Endothelial cell of umbilical vein (primary cell): ENCODE results near the gene SERPINF2. TPM values are rescaled to one million over a fixed set of nuclear protein-coding genes. Genes with fewer than 3 reads are reported as not detected.

Source experiments
- BruUV-seq: library from RNA; stranded (reverse); fragments of 400-500 nt; replicated peaks from 2 replicates; lab custom pipeline; 2021; lab: Mats Ljungman, UMichigan
- CTCF ChIA-PET: fragments of 300-600, 350-600 bp; sonication (Branson Sonifier 250); formaldehyde crosslinking; loops from one replicate; lab custom pipeline; 2021; ENCODE audit warnings: antibody characterized with exemption, inconsistent platforms; lab: Charles Lee
- POLR2A ChIA-PET: fragments of 300-600, 350-600 bp; sonication (Branson Sonifier 250); formaldehyde crosslinking; loops from one replicate; lab custom pipeline; 2021; ENCODE audit warnings: antibody characterized with exemption, inconsistent platforms; lab: Charles Lee
- DNase-seq: peaks from one replicate; pipeline ENCODE4 v3.0.0-alpha.2; 2011; ENCODE audit warnings: low read depth, low spot score
- FAIRE-seq: peaks from 2 replicates; lab custom pipeline; 2011; peaks lifted over from hg19 to GRCh38; lab: Jason Lieb, UNC
- H2AFZ ChIP-seq: 2 replicates; pipeline ENCODE4 v1.6.0; 2012; ENCODE audit warnings: low read depth, low read length, control low read depth, inconsistent platforms
- H3K27ac ChIP-seq: 2 replicates; pipeline ENCODE4 v1.5.1; 2011; ENCODE audit warnings: low read depth, mild to moderate bottlenecking, control low read depth, low read length, moderate library complexity; ENCODE audit not compliant: insufficient read depth
- H3K27me3 ChIP-seq, 2 experiments: 2 replicates each; pipeline versions ENCODE4 v1.6.0 to v1.6.1; 2011; ENCODE audit warnings: low read length in 2 of 2, mixed read lengths in 1 of 2; ENCODE audit not compliant: control insufficient read depth in 2 of 2, insufficient read depth in 2 of 2
- H3K36me3 ChIP-seq, 2 experiments: 2 replicates in 1 of 2; 3 replicates in 1 of 2; pipeline ENCODE4 v1.5.1; 2011; ENCODE audit warnings: low read length in 2 of 2, mild to moderate bottlenecking in 1 of 2, moderate library complexity in 1 of 2; ENCODE audit not compliant: control insufficient read depth in 2 of 2, insufficient read depth in 2 of 2; ENCODE audit errors: extremely low read depth in 1 of 2
- H3K4me1 ChIP-seq: 3 replicates; pipeline ENCODE4 v1.5.1; 2011; ENCODE audit warnings: mild to moderate bottlenecking, low read length; ENCODE audit not compliant: control insufficient read depth, insufficient read depth; ENCODE audit errors: extremely low read depth
- H3K4me2 ChIP-seq: 2 replicates; pipeline ENCODE4 v1.6.1; 2011; ENCODE audit warnings: low read length, control low read depth, mixed read lengths; ENCODE audit not compliant: insufficient read depth
- H3K4me3 ChIP-seq, 3 experiments: fragments of 200-600 bp in 1 of 3; sonication (generic), shearing (Covaris generic) in 1 of 3; replicated peaks in 1 of 3; 2 replicates each; pipeline ENCODE4 v1.5.1; 2011 to 2016; ENCODE audit warnings: control low read depth in 3 of 3, low read length in 3 of 3, mild to moderate bottlenecking in 2 of 3, inconsistent platforms in 1 of 3, low read depth in 1 of 3, moderate library complexity in 1 of 3; ENCODE audit not compliant: insufficient read depth in 1 of 3
- H3K79me2 ChIP-seq: 2 replicates; pipeline ENCODE4 v1.6.0; 2012; ENCODE audit warnings: low read length, inconsistent platforms; ENCODE audit not compliant: control insufficient read depth, insufficient read depth
- H3K9ac ChIP-seq: replicated peaks from 2 replicates; pipeline ENCODE3; 2011; ENCODE audit warnings: low read length, control low read depth; ENCODE audit not compliant: insufficient read depth; ENCODE audit errors: extremely low read depth
- H3K9me1 ChIP-seq: replicated peaks from 3 replicates; pipeline ENCODE4 v1.6.0; 2011; ENCODE audit warnings: mild to moderate bottlenecking, low read length; ENCODE audit not compliant: control insufficient read depth, insufficient read depth; ENCODE audit errors: extremely low read depth
- H3K9me3 ChIP-seq: replicated peaks from 2 replicates; pipeline ENCODE4 v1.5.1; 2012; ENCODE audit warnings: low read length, inconsistent platforms; ENCODE audit not compliant: control insufficient read depth, insufficient read depth
- H4K20me1 ChIP-seq: replicated peaks from 2 replicates; pipeline ENCODE3; 2011; ENCODE audit warnings: mild to moderate bottlenecking, low read length; ENCODE audit not compliant: control insufficient read depth, insufficient read depth; ENCODE audit errors: extremely low read depth
- EZH2 ChIP-seq: IDR thresholded peaks from 2 replicates; pipeline ENCODE4 v1.6.1; 2012; ENCODE audit warnings: borderline replicate concordance, low read depth, mild to moderate bottlenecking, moderate library complexity, low read length, inconsistent platforms; ENCODE audit not compliant: severe bottlenecking
- FOS ChIP-seq: IDR thresholded peaks from 2 replicates; pipeline ENCODE4 v1.6.1; 2011; ENCODE audit warnings: mild to moderate bottlenecking, low read length, moderate library complexity, borderline replicate concordance; ENCODE audit not compliant: insufficient read depth
- GATA2 ChIP-seq: IDR thresholded peaks from 2 replicates; pipeline ENCODE4 v1.7.0; 2011; ENCODE audit warnings: low read depth, mild to moderate bottlenecking, moderate library complexity, mixed read lengths, low read length; ENCODE audit not compliant: insufficient read length, insufficient read depth
- JUN ChIP-seq: IDR thresholded peaks from 2 replicates; pipeline ENCODE4 v1.6.1; 2011; ENCODE audit warnings: borderline replicate concordance, low read depth; ENCODE audit not compliant: insufficient read length, insufficient read depth
- MYC ChIP-seq: IDR thresholded peaks from one replicate; pipeline ENCODE4 v1.6.1; 2011; ENCODE audit warnings: mild to moderate bottlenecking, low read depth, low read length
- POLR2A ChIP-seq: IDR thresholded peaks from 2 replicates; pipeline ENCODE4 v1.6.1; 2012; ENCODE audit warnings: low read depth, mild to moderate bottlenecking, control low read depth, low read length
- POLR2AphosphoS5 ChIP-seq: IDR thresholded peaks from 2 replicates; pipeline ENCODE4 v1.6.1; 2012; ENCODE audit warnings: low read depth, mild to moderate bottlenecking, control low read depth, low read length, moderate library complexity; ENCODE audit not compliant: insufficient read depth
- dilution Hi-C: fragments of 300-500 bp; cut with MboI; formaldehyde crosslinking; loops from one replicate; pipeline ENCODE4 v1.15.0; 2019; ENCODE audit warnings: low sequenced_read_pairs; ENCODE audit not compliant: extremely low pct_ligation_motif_present
- intact Hi-C: fragments of 100-400 bp; cut with micrococcal nuclease; formaldehyde crosslinking; loops from one replicate; pipeline ENCODE4 v1.10.0; 2022
- polyA plus RNA-seq, 4 experiments: library from polyadenylated mRNA; depleted of rRNA in 3 of 4; stranded (reverse) in 3 of 4; unstranded in 1 of 4; fragments of >200 nt; gene quantifications; 2 replicates each; pipeline versions ENCODE4 v1.2.1 to v1.2.3, GENCODE V29; 2011 to 2012; ENCODE audit warnings: missing spikeins in 1 of 4
- total RNA-seq: library from RNA; stranded (reverse); gene quantifications from 2 replicates; pipeline ENCODE4 v1.2.3, GENCODE V29; 2021
- TF ChIP-seq, protein P1 (sequence below): IDR thresholded peaks from 2 replicates; pipeline ENCODE4 v1.6.1; 2011; ENCODE audit not compliant: insufficient read depth, insufficient read length
- TF ChIP-seq, protein P2 (sequence below), 2 donors: IDR thresholded peaks; 1 replicate in 1 of 2; 2 replicates in 1 of 2; pipeline ENCODE4 v1.5.1; 2011; ENCODE audit warnings: low read length in 2 of 2, mild to moderate bottlenecking in 2 of 2, moderate library complexity in 2 of 2, control low read depth in 1 of 2, inconsistent platforms in 1 of 2, low read depth in 1 of 2; ENCODE audit not compliant: insufficient read depth in 1 of 2; ENCODE audit errors: extremely low read depth in 1 of 2

Gene SERPINF2
- total and polyA plus RNA-seq, 2 donors (not counting 3 experiments of a cell fraction or from before 2014, with no cell fraction given), result 0.03 TPM; not detected in 1

DNA sequence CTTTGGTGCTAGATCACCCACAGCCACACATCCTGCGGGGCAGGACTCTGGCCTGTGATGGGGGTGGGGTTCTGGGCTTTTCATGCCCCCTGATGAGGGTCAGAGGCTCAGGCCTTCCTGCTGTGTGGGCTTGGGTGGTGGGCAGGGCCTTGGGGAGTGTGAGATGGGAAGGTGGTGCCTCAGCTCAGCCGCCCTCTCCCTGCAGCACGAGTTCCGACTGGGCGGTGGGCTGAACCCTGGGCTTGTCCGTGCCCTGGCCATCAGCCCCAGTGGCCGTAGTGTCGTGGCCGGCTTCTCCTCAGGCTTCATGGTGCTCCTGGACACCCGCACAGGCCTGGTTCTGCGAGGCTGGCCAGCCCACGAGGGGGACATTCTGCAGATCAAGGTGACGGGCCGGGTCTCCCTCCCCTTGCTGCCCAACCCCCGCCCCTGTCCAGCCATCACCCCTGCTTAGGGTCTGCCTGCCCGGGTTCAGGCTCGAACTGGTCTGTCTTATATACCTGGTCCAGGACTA lies 6.8 kb upstream of the SERPINF2 start:
- FAIRE-seq, result no peak
- POLR2A ChIA-PET, result interaction anchor here (1.0 kb wide), 1 partner anchor 19 kb away, joined by 4 read pairs; no protein-coding TSS in a partner anchor
- intact Hi-C loops (no loop called here), dilution Hi-C loops (no loop called here)
- CTCF ChIA-PET, result no interaction called here
- Histone ChIP-seq H3K9me3 (no peaks in the 10 kb centered on the region), H3K4me1 (no peaks in the 10 kb centered on the region), H3K79me2 (no peaks in the 10 kb centered on the region), H4K20me1 (no peaks in the 10 kb centered on the region), H3K9me1 (no peaks in the 10 kb centered on the region), H3K27ac (no peak overlapping the region), H3K36me3 (peaks cover 0 to 6% of the 10 kb centered on the region in 2 experiments), H2AFZ (no peak overlapping the region), H3K4me2 (no peak overlapping the region), H3K27me3 (no peaks in the 10 kb centered on the region), H3K9ac (no peak overlapping the region), H3K4me3 (no peak overlapping the region)
- no peak for DNase-seq
- BruUV-seq, result no TSS peak
- TF ChIP-seq JUN, result no peak

GRCh38 chr17:1736348-1737281 lies 6.1 kb upstream of the SERPINF2 start:
- H3K4me1 ChIP-seq, result no peaks in the 10 kb centered on the region
- no peak overlapping the region for H2AFZ ChIP-seq
- no peaks in the 10 kb centered on the region for H4K20me1 ChIP-seq
- DNase-seq (no peak), FAIRE-seq (no peak)
- no peaks in the 10 kb centered on the region for H3K9me1 ChIP-seq
- H3K9me3 ChIP-seq, result no peaks in the 10 kb centered on the region
- H3K27ac ChIP-seq, result no peak overlapping the region
- no peaks in the 10 kb centered on the region for H3K79me2 ChIP-seq
- dilution Hi-C loops (no loop called here), intact Hi-C loops (no loop called here)
- H3K4me2 ChIP-seq, result no peak overlapping the region
- no peaks in the 10 kb centered on the region for H3K27me3 ChIP-seq
- POLR2A ChIA-PET, result interaction anchor here (1.0 kb wide), 1 partner anchor 20 kb away, joined by 4 read pairs; no protein-coding TSS in a partner anchor
- H3K4me3 ChIP-seq, result no peak overlapping the region
- CTCF ChIA-PET, result interaction anchor here (0.7 kb wide), 1 partner anchor 16 kb away, joined by 3 read pairs; no protein-coding TSS in a partner anchor
- peaks cover 0 to 2% of the 10 kb centered on the region in 2 experiments for H3K36me3 ChIP-seq
- BruUV-seq, result no TSS peak
- TF ChIP-seq, protein P1, sequence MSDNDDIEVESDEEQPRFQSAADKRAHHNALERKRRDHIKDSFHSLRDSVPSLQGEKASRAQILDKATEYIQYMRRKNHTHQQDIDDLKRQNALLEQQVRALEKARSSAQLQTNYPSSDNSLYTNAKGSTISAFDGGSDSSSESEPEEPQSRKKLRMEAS, result no peak
- TF ChIP-seq FOS (no peak), JUN (no peak), EZH2 (no peak), POLR2A (no peak), POLR2AphosphoS5 (no peak), MYC (no peak), GATA2 (no peak)
- TF ChIP-seq, protein P2, sequence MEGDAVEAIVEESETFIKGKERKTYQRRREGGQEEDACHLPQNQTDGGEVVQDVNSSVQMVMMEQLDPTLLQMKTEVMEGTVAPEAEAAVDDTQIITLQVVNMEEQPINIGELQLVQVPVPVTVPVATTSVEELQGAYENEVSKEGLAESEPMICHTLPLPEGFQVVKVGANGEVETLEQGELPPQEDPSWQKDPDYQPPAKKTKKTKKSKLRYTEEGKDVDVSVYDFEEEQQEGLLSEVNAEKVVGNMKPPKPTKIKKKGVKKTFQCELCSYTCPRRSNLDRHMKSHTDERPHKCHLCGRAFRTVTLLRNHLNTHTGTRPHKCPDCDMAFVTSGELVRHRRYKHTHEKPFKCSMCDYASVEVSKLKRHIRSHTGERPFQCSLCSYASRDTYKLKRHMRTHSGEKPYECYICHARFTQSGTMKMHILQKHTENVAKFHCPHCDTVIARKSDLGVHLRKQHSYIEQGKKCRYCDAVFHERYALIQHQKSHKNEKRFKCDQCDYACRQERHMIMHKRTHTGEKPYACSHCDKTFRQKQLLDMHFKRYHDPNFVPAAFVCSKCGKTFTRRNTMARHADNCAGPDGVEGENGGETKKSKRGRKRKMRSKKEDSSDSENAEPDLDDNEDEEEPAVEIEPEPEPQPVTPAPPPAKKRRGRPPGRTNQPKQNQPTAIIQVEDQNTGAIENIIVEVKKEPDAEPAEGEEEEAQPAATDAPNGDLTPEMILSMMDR (IDR thresholded peaks at IDR 0.05; ENCODE audit: extremely low read depth in 1 of 2, insufficient read depth in 1 of 2, low read depth in 1 of 2, low read length in 2 of 2), result no peak
- H3K9ac ChIP-seq, result no peak overlapping the region
